CD4-positive, alpha-beta T cell treated with Interleukin-21 for 1 hour (primary cell): ENCODE measurements around the gene LATS1.
A peak's percentile ranks its signal among the peaks of the same experiment; 100 is the strongest.
"Not testable (repeated sequence)": the region's sequence is repeated elsewhere in the genome, so short reads cannot be mapped to it uniquely, and the experiment has no call there.

Experiments
- DNase-seq: peaks from one replicate; pipeline ENCODE4 v3.0.0-alpha.2; 2020

The LATS1 gene

DNA sequence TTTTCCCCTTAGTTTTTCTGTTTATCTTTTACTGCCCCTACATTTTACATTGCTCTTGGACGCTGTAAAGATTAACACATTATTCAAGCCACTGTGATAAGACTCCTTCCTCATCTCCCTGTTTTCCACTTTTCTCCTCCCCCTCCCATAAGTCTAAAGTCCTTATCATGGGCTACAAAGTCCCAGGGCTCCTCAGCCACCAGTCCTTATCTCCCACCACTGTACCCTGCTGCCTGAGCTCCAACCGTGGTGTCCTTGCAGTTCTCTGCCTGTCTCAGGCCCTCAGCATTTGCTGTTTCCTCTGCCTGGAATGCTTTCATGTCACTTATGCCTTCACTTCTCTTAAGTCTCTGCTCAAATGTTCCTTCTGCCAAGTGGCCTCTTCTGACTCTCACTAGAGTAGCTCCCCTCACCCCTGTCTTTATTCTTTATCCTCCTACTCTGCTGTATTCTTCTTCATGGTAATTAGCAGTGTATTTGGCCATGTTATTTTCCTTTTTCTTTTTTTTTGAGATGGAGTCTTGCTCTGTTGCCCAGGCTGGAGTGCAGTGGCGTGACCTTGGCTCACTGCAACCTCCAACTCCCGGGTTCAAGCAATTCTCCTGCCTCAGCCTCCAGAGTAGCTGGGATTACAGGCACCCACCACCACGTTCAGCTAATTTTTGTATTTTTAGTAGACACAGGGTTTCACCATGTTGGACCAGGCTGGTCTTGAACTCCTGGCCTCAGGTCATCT, 10.8 kb upstream of the LATS1 start:
- no peak for DNase-seq

GRCh38 chr6:149727793-149728498, 10.0 kb upstream of the LATS1 start:
- no peak for DNase-seq

DNA sequence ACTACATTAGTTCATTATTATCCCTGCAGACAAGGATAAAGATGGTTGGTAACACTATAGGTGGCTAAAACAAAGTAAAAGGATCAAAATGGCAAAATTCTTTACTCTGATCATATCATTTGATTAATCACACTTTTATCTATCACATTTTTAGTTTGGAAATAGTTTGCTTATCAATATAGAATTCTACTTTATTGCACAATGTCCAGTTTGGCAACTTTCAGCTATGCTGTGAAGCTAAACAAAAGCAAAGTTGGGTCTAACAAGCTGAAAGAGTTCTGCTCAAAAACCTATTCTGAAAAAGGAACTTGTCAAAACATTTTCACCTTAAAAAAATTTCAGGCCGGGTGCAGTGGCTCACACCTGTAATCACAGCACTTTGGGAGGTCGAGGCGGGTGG, 7.9 kb upstream of the LATS1 start:
- DNase-seq: no peak

DNA sequence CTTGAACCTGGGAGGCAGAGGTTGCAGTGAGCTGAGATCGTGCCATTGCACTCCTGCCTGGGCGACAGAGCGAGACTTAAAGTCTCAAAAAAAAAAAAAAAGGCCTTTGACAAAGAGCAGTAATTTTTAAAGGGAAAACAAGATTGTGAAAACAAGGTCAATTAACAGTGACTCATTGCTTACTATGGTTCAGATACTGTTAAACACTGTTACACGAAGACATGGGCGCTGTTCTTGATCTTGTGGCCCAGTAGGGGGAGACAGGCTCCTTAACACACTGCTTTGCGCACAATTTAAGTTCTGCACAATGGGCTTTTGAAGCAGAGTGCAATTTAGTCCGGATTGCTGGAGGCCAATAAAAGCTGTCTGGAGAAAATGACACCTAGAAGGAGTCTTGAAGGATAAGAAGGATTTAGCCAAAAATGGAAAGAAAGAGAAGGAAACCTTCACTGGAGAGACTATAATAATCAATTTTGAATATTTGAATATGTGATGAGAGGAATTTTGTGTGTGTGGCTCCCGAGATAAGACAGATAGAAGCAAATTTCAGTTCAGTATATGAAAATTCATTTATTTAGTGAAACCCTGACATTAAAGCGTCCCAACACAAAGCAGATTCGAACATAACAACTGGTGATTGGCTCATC, 6.0 kb upstream of the LATS1 start:
- DNase-seq: peak; percentile 66

- no peak for DNase-seq
Measured at GRCh38 chr6:149723262-149723661, 5.4 kb upstream of the LATS1 start.

- DNase-seq: no peak
Measured at GRCh38 chr6:149719531-149719930, 1.6 kb upstream of the LATS1 start.

GRCh38 chr6:149717255-149717587, 680 bp downstream of the LATS1 start:
- DNase-seq: no peak

DNA sequence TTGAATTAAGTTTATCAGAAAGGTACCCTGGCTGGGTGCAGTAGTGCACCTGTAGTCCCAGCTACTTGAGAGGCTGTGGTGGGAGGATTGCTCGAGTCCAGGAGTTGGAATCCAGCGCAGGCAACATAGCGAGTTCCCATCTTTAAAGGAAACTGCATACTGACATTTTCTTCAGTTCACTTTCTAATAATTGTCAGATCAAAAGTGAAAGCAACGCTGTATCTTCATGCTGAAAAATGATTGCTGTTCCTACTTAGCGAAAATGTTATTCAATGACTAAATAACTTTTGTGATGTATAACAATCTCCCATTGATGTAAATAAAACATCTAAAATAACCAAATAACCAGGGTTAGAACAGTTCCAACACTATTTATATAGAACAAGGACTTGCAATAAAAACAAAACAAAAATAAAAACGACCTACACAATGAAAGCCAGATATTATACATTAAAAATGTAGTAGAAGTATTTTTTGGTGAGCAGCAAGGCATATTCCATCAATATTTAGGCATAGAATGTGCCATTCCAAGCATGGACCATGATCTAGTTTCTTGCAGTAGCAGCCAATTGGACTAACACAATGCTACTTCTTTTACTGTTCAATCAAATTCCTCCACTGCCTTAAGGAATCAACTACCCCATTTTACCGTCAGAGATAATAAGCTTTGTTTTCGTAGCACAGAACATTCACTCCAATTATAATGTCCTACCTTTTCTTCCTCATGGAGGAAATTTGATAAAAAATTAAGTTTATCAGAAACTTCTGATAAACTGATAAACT, 1.5 kb downstream of the LATS1 start:
- peak; percentile 19 for DNase-seq

DNA sequence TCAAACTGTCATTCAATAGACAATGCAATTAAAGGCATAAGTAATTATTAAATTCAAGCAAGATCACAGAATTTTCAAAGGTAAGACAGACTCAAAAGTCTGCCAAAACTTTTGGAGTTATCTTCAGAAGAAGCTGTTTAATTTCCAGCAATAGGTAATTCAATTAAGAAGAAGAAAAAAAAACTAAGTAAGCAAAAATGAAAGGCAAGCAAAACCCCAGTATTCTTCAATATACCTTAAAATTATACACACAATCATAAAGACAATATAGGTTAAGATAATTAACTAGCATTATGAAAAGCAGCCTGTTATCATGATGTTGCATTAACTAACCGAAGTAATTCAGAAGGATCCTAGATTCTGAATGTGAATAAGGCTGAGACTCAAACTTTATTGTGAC, 3.5 kb downstream of the LATS1 start:
- no peak for DNase-seq

DNA sequence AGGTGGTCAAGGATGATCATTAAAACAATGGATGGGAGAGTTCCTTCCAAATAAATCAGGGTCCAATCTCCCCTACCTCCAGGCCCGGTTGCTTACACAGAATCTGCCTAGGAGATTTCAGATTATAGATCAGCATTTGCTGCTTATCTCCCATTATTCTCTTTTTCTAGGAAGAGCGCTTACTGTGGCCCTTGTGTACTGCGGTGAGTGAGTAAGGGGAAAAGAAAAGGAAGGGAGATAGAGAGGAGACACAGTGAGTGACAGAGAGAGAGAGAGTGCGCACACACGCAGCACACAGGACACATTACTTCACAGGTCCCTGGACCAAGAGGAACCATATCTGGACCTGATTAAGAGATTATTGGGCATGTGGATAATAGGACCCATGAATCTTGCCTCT, 6.2 kb downstream of the LATS1 start:
- no peak for DNase-seq

DNA sequence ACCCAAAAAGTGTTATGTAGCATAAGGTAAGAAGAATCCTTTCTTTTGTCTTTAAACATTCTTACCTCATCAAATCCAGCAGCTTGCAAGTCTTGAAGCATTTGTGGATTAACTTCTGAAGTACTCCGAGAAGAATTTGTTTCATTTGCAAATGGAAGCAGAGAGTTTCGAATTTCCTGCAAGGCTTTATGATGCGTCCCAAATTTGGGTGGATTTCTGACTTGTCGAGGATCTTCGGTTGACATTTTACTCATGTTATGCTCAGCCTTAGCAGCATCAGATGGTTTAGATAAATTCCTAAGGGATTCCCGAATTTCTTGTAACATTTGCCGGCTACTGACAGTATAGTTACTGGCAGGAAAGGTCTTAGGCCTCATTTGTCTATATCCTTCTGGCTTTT, 16.2 kb downstream of the LATS1 start:
- DNase-seq: no peak

DNA sequence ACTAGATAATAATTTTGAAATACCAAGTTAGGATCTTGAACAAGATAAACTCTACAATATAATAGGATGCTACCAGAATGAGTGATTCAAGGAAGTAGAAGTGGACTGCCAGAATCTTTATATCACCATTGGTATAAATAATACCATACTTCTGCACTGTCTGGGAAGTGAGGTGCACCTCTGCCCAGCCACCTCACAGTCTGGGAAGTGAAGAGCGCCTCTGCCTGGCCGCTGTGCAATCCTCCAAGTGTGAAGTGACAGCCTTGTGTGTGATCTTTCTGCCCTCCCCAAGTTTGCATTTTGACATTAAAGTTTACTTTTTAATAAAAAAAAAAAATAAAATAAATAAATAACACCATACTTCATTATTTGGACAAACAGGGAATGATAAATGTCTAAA, 18.8 kb downstream of the LATS1 start:
- no peak for DNase-seq

DNA sequence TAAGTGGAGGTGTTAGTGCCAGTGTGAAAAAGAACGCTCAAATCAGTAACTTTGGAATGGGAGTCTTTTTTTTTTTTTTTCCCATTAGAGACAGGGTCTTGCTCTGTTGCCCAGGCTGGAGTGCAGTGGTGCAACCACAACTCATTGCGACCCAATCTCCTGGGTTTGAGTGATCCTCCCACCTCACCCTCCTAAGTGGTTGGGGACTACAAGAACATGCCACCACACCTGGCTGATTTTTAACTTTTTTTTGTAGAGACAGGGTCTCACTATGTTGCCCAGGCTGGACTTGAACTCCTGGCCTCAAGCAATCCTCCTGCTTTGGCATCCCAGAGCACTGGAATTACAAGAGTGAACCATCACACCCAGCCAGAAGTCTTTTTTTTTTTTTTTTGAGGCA, 19.7 kb downstream of the LATS1 start:
- no peak for DNase-seq

DNA sequence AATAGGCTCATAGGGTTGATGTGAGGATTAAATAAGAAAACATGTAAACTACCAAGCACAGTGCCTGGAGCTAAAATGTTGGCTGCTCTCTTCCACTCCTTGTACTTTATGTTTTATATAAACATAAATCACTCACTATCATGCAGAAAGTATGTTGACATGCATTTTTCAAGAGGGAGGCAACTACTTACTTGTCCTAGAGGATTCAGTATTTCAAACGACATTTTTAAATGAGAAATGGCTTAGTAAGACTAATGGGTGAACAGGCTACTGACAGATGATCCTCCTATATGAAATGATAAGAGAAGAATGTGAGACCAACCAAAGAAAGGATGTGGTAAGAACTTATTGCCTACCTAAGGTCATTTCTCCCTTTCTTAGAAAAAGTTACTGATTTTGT, 21.0 kb downstream of the LATS1 start:
- no peak for DNase-seq

DNA sequence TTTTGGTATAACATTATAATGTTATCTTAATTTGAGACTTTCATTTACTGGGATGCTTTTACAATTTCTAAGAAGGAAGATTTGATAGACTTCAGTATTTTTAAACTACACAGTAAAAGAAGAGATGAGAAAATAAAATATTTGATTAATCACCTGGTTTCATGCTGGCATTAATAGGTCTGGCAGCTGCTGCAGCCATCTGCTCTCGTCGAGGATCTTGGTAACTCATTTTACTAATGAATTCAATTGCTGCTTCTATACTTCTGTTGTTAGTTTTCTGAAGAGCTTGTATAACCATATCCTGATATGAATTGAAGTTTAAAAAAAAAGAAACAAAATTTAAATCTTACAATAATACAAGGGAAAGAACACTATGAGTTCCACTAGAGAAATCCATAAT, 23.0 kb downstream of the LATS1 start:
- DNase-seq: no peak

- DNase-seq: no peak
Measured at GRCh38 chr6:149691201-149691600, 26.7 kb downstream of the LATS1 start.

GRCh38 chr6:149686230-149686629, 31.7 kb downstream of the LATS1 start:
- no peak for DNase-seq

- DNase-seq: no peak
Measured at GRCh38 chr6:149683256-149683859, 34.5 kb downstream of the LATS1 start.

GRCh38 chr6:149681845-149682244, 36.1 kb downstream of the LATS1 start:
- not testable (repeated sequence) for DNase-seq

GRCh38 chr6:149681209-149681608, 36.7 kb downstream of the LATS1 start:
- DNase-seq: no peak

GRCh38 chr6:149680503-149680902, 37.4 kb downstream of the LATS1 start:
- no peak for DNase-seq

GRCh38 chr6:149672265-149672664, 45.6 kb downstream of the LATS1 start:
- not testable (repeated sequence) for DNase-seq

GRCh38 chr6:149660028-149660427, 57.9 kb downstream of the LATS1 start:
- no peak for DNase-seq
